HEK293 (cell line): Measurements from ENCODE around the gene ARHGAP45.

Experiments used
- BCL6B ChIP-seq: fragments of 450-650 bp; formaldehyde crosslinking; IDR thresholded peaks from 2 replicates; pipeline ENCODE4 v1.5.1; 2017; ENCODE audit warnings: missing biosample characterization, missing genetic modification characterization
- KLF8 ChIP-seq: fragments of 450-650 bp; formaldehyde crosslinking; IDR thresholded peaks from 2 replicates; pipeline ENCODE4 v1.5.1; 2016; ENCODE audit warnings: missing biosample characterization, missing genetic modification characterization
- RBAK ChIP-seq: fragments of 450-650 bp; formaldehyde crosslinking; IDR thresholded peaks from 2 replicates; pipeline ENCODE4 v1.5.1; 2016; ENCODE audit warnings: missing biosample characterization, missing genetic modification characterization
- REPIN1 ChIP-seq: fragments of 450-650 bp; formaldehyde crosslinking; IDR thresholded peaks from 2 replicates; pipeline ENCODE4 v1.5.1; 2017; ENCODE audit warnings: missing biosample characterization, missing genetic modification characterization, low read depth
- REST ChIP-seq: fragments of 450-650 bp; formaldehyde crosslinking; IDR thresholded peaks from 2 replicates; pipeline ENCODE4 v1.5.1; 2016; ENCODE audit warnings: missing biosample characterization, missing genetic modification characterization
- SP2 ChIP-seq: fragments of 450-650 bp; formaldehyde crosslinking; IDR thresholded peaks from 2 replicates; pipeline ENCODE4 v1.5.1; 2016; ENCODE audit warnings: missing biosample characterization, missing genetic modification characterization
- TRIM28 ChIP-seq: IDR thresholded peaks from 2 replicates; pipeline ENCODE4 v1.6.1; 2011; ENCODE audit warnings: low read length, control low read depth, borderline replicate concordance
- ZBTB6 ChIP-seq: fragments of 450-650 bp; formaldehyde crosslinking; IDR thresholded peaks from 2 replicates; pipeline ENCODE4 v1.5.1; 2017; ENCODE audit warnings: missing biosample characterization, missing genetic modification characterization
- ZNF148 ChIP-seq: fragments of 450-650 bp; formaldehyde crosslinking; IDR thresholded peaks from 2 replicates; pipeline ENCODE4 v1.5.0; 2017; ENCODE audit warnings: missing biosample characterization, missing genetic modification characterization, borderline replicate concordance
- ZNF155 ChIP-seq: fragments of 450-650 bp; formaldehyde crosslinking; IDR thresholded peaks from 2 replicates; pipeline ENCODE4 v1.5.1; 2016; ENCODE audit warnings: missing biosample characterization, missing genetic modification characterization
- ZNF184 ChIP-seq: fragments of 450-650 bp; IDR thresholded peaks from 2 replicates; pipeline ENCODE4 v1.5.1; 2018; ENCODE audit warnings: missing biosample characterization, mild to moderate bottlenecking, missing genetic modification characterization
- ZNF214 ChIP-seq: fragments of 450-650 bp; formaldehyde crosslinking; IDR thresholded peaks from 2 replicates; pipeline ENCODE4 v1.5.1; 2017; ENCODE audit warnings: missing biosample characterization, mild to moderate bottlenecking, missing genetic modification characterization, borderline replicate concordance
- ZNF221 ChIP-seq: fragments of 450-650 bp; formaldehyde crosslinking; IDR thresholded peaks from 2 replicates; pipeline ENCODE4 v1.5.1; 2017; ENCODE audit warnings: missing biosample characterization, missing genetic modification characterization, borderline replicate concordance
- ZNF248 ChIP-seq: fragments of 450-650 bp; formaldehyde crosslinking; IDR thresholded peaks from 2 replicates; pipeline ENCODE4 v1.5.1; 2017; ENCODE audit warnings: missing biosample characterization, missing genetic modification characterization
- ZNF280C ChIP-seq: fragments of 450-650 bp; formaldehyde crosslinking; IDR thresholded peaks from 2 replicates; pipeline ENCODE4 v1.5.1; 2016; ENCODE audit warnings: missing biosample characterization, missing genetic modification characterization
- ZNF433 ChIP-seq: fragments of 450-650 bp; formaldehyde crosslinking; IDR thresholded peaks from 2 replicates; pipeline ENCODE4 v1.5.1; 2016; ENCODE audit warnings: missing biosample characterization, missing genetic modification characterization, low read depth
- ZNF518A ChIP-seq: fragments of 450-650 bp; formaldehyde crosslinking; conservative IDR thresholded peaks from 2 replicates; pipeline ENCODE4 v1.5.1; 2016; ENCODE audit warnings: low read depth, missing biosample characterization, missing genetic modification characterization
- ZNF555 ChIP-seq: fragments of 450-650 bp; formaldehyde crosslinking; conservative IDR thresholded peaks from 2 replicates; pipeline ENCODE4 v1.5.1; 2017; ENCODE audit warnings: missing biosample characterization, mild to moderate bottlenecking, missing genetic modification characterization, inconsistent platforms
- ZNF558 ChIP-seq: fragments of 450-650 bp; formaldehyde crosslinking; IDR thresholded peaks from 2 replicates; pipeline ENCODE4 v1.5.1; 2016; ENCODE audit warnings: missing biosample characterization, missing genetic modification characterization
- ZNF560 ChIP-seq: fragments of 450-650 bp; formaldehyde crosslinking; IDR thresholded peaks from 2 replicates; pipeline ENCODE4 v1.5.1; 2017; ENCODE audit warnings: missing biosample characterization, missing genetic modification characterization, borderline replicate concordance
- ZNF624 ChIP-seq: fragments of 450-650 bp; formaldehyde crosslinking; IDR thresholded peaks from 2 replicates; pipeline ENCODE4 v1.5.1; 2017; ENCODE audit warnings: missing biosample characterization, missing genetic modification characterization
- ZNF629 ChIP-seq: fragments of 450-650 bp; formaldehyde crosslinking; IDR thresholded peaks from 2 replicates; pipeline ENCODE4 v1.5.1; 2017; ENCODE audit warnings: missing biosample characterization, missing genetic modification characterization
- ZNF658 ChIP-seq: fragments of 450-650 bp; formaldehyde crosslinking; IDR thresholded peaks from 2 replicates; pipeline ENCODE4; 2016; ENCODE audit warnings: missing biosample characterization, missing genetic modification characterization

Gene ARHGAP45

GRCh38 chr19:1057176-1057855 is 9.7 kb upstream of the ARHGAP45 start (continued):
- TF ChIP-seq BCL6B (tag by site-specific recombination) (no peak), ZBTB6 (tag by site-specific recombination) (no peak), ZNF560 (tag by site-specific recombination) (no peak), REST (no peak), ZNF221 (tag by site-specific recombination) (no peak), ZNF248 (peak; percentile 85; the same call in 1 of the 2 replicates), ZNF280C (tag by site-specific recombination) (peak; percentile 82; the same call in 1 of the 2 replicates), ZNF433 (tag by site-specific recombination) (no peak), ZNF624 (no peak), ZNF518A (tag by site-specific recombination) (peak; percentile 58; the same call in 1 of the 2 replicates), ZNF555 (tag by site-specific recombination) (peak; percentile 20; the same call in 1 of the 2 replicates), SP2 (no peak), ZNF148 (tag by site-specific recombination) (no peak), KLF8 (tag by site-specific recombination) (peak; percentile 54; the same call in 1 of the 2 replicates), ZNF558 (tag by site-specific recombination) (peak; percentile 75), REPIN1 (no peak), TRIM28 (peak; percentile 95), ZNF629 (tag by site-specific recombination) (no peak; the same call in 1 of the 2 replicates), RBAK (tag by site-specific recombination) (peak; percentile 75), ZNF658 (tag by site-specific recombination) (no peak), ZNF184 (peak; percentile 87; the same call in 1 of the 2 replicates), ZNF214 (tag by site-specific recombination) (no peak), ZNF155 (tag by site-specific recombination) (no peak)
